Keratinocyte (primary cell): Measurements from ENCODE around the gene PHAF1.

Experiments used
- CTCF ChIP-seq, 3 experiments: IDR thresholded peaks in 1 of 3; conservative IDR thresholded peaks in 1 of 3; optimal IDR thresholded peaks in 1 of 3; 2 replicates in 2 of 3; 3 replicates in 1 of 3; pipeline versions ENCODE3 to v1.5.1; 2011; ENCODE audit warnings: low read length in 3 of 3, mild to moderate bottlenecking in 3 of 3, moderate library complexity in 2 of 3, control low read depth in 1 of 3, inconsistent platforms in 1 of 3; ENCODE audit not compliant: insufficient read depth in 2 of 3; ENCODE audit errors: extremely low read depth in 1 of 3
- EZH2 ChIP-seq: IDR thresholded peaks from one replicate; pipeline ENCODE4 v1.6.1; 2012; ENCODE audit warnings: inconsistent platforms, mild to moderate bottlenecking, low read length, moderate library complexity

GRCh38 chr16:67155295-67156142 lies 45.8 kb downstream of the PHAF1 start:
- TF ChIP-seq CTCF (optimal IDR thresholded peaks at IDR 0.05 in 1 of 3, IDR thresholded peaks at IDR 0.05 in 1 of 3, conservative IDR thresholded peaks at IDR 0.05 in 1 of 3; ENCODE audit: extremely low read depth in 1 of 3, insufficient read depth in 2 of 3, low read length in 3 of 3) (peak; percentile 65 to 93 (median 89)), EZH2 (no peak)
